ENCODE results near the gene PRAMEF1. TPM values are rescaled to one million over a fixed set of nuclear protein-coding genes. Genes with fewer than 3 reads are reported as not detected.

PRAMEF1 gene
- polyA plus RNA-seq, 3 donors = not detected

DNA sequence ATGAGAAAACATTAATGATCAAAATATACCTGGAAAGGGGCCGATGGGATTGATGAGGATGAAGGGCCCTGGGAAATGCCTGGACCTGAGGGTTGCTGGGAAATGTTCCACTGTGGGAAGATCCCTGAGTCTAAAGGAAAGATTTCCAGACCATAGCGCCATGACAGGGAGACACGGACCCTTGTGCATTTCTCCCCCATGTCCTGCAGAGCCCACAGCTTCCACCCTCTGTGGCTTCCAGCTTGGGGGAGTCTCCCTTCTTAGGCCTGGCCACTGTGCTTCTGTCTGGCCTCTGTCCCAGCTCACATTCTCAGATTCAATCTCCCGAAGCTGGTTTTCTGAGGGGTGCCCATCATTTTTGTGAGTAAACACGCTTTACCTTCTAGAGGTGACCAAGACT, 18.7 kb upstream of the PRAMEF1 start:
- H3K9me3 ChIP-seq (replicated peaks in 1 of 2; ENCODE audit: control insufficient read depth in 1 of 2, insufficient read depth in 1 of 2, low read length in 2 of 2) = no peaks in the 10 kb centered on the region
- H3K4me2 ChIP-seq (replicated peaks; ENCODE audit: extremely low read depth, low read length, poor library complexity, severe bottlenecking) = no peak overlapping the region
- Mint-ChIP-seq H3K4me1 (no peaks in the 10 kb centered on the region), H3K27ac (no peak overlapping the region), H3K4me3 (no peak overlapping the region), H3K36me3 (no peaks in the 10 kb centered on the region), H3K9me3 (peaks cover 0 to 9% (median 2%) of the 10 kb centered on the region in 7 donors), H3K27me3 (ENCODE audit: low read depth in 3 of 3) (peaks cover 2 to 28% (median 4%) of the 10 kb centered on the region in 3 donors)
- DNase-seq = no peak
- no peaks in the 10 kb centered on the region for H3K4me1 ChIP-seq (ENCODE audit: control insufficient read depth in 1 of 2, insufficient read depth in 2 of 2, low read length in 2 of 2)
- WGBS (ENCODE audit: insufficient coverage) = 94% methylated on average over 3 of the region's 5 CpGs
- H3K27ac ChIP-seq (ENCODE audit: low read depth in 1 of 2, low read length in 2 of 2) = no peak overlapping the region
- no peak overlapping the region for H2AFZ ChIP-seq (ENCODE audit: insufficient read depth, low read depth, low read length, poor library complexity, severe bottlenecking)
- H3K27me3 ChIP-seq (ENCODE audit: control insufficient read depth in 2 of 2, insufficient read depth in 2 of 2, low read length in 2 of 2) = no peaks in the 10 kb centered on the region
- no peaks in the 10 kb centered on the region for H4K20me1 ChIP-seq (ENCODE audit: insufficient read depth, low read length)
- no peaks in the 10 kb centered on the region for H3K79me2 ChIP-seq (ENCODE audit: insufficient read depth, low read length)
- no peak overlapping the region for H3K4me3 ChIP-seq (replicated peaks in 1 of 3; ENCODE audit: low read depth in 2 of 3, low read length in 3 of 3)
- TF ChIP-seq, protein P1, sequence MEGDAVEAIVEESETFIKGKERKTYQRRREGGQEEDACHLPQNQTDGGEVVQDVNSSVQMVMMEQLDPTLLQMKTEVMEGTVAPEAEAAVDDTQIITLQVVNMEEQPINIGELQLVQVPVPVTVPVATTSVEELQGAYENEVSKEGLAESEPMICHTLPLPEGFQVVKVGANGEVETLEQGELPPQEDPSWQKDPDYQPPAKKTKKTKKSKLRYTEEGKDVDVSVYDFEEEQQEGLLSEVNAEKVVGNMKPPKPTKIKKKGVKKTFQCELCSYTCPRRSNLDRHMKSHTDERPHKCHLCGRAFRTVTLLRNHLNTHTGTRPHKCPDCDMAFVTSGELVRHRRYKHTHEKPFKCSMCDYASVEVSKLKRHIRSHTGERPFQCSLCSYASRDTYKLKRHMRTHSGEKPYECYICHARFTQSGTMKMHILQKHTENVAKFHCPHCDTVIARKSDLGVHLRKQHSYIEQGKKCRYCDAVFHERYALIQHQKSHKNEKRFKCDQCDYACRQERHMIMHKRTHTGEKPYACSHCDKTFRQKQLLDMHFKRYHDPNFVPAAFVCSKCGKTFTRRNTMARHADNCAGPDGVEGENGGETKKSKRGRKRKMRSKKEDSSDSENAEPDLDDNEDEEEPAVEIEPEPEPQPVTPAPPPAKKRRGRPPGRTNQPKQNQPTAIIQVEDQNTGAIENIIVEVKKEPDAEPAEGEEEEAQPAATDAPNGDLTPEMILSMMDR (IDR thresholded peaks at IDR 0.05) = no peak
- no peak overlapping the region for H3K9ac ChIP-seq (ENCODE audit: insufficient read depth, low read length, poor library complexity, severe bottlenecking)
- intact Hi-C loops (cut with micrococcal nuclease) = no loop called here
- H3K36me3 ChIP-seq (replicated peaks in 1 of 2; ENCODE audit: control insufficient read depth in 1 of 2, insufficient read depth in 2 of 2, low read length in 2 of 2) = no peaks in the 10 kb centered on the region

DNA sequence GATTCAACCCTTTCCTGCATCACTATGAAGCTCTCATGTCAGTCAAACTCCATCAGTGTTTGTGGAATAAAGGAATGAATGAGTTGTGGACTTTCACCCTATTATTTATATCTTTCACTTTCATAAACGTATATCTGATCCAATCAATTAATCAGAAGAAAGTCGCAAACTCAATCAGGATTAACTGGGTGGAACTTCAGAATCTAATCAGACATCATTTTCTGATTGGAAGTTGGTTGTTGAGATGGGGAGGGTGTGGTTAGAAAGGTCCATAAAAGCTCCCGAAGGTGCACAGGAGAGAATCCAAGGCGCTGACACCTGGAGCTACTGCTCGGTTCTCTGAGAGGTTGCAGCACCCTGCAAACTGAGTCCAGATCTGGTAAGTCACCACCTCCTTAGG, 17.8 kb upstream of the PRAMEF1 start, which contains the start of gene PRAMEF12:
PRAMEF12 (plus strand) TSS at position 301 of the 400 bp plus-strand sequence. CDS start 1,130 bp downstream, outside the sequence.
- DNase-seq = no peak
- H3K27me3 Mint-ChIP-seq (ENCODE audit: low read depth in 3 of 3) = peaks cover 2 to 25% (median 5%) of the 10 kb centered on the region in 3 donors
- Histone ChIP-seq H3K4me2 (replicated peaks; ENCODE audit: extremely low read depth, low read length, poor library complexity, severe bottlenecking) (no peak within 1 kb of the TSS), H3K27me3 (ENCODE audit: control insufficient read depth in 2 of 2, insufficient read depth in 2 of 2, low read length in 2 of 2) (no peaks in the 10 kb centered on the region), H3K9me3 (replicated peaks in 1 of 2; ENCODE audit: control insufficient read depth in 1 of 2, insufficient read depth in 1 of 2, low read length in 2 of 2) (no peaks in the 10 kb centered on the region), H3K4me1 (ENCODE audit: control insufficient read depth in 1 of 2, insufficient read depth in 2 of 2, low read length in 2 of 2) (no peaks in the 10 kb centered on the region), H3K9ac (ENCODE audit: insufficient read depth, low read length, poor library complexity, severe bottlenecking) (no peak within 1 kb of the TSS), H3K4me3 (replicated peaks in 1 of 3; ENCODE audit: low read depth in 2 of 3, low read length in 3 of 3) (no peak within 1 kb of the TSS), H3K79me2 (ENCODE audit: insufficient read depth, low read length) (no peaks in the 10 kb centered on the region), H3K27ac (ENCODE audit: low read depth in 1 of 2, low read length in 2 of 2) (no peak within 1 kb of the TSS), H3K36me3 (replicated peaks in 1 of 2; ENCODE audit: control insufficient read depth in 1 of 2, insufficient read depth in 2 of 2, low read length in 2 of 2) (no peaks in the 10 kb centered on the region), H2AFZ (ENCODE audit: insufficient read depth, low read depth, low read length, poor library complexity, severe bottlenecking) (no peak within 1 kb of the TSS), H4K20me1 (ENCODE audit: insufficient read depth, low read length) (no peaks in the 10 kb centered on the region)
- no peaks in the 10 kb centered on the region for H3K4me1 Mint-ChIP-seq
- H3K27ac Mint-ChIP-seq = no peak within 1 kb of the TSS
- 91% methylated on average over 3 of the region's 5 CpGs for WGBS (ENCODE audit: insufficient coverage)
- TF ChIP-seq, protein P1 (IDR thresholded peaks at IDR 0.05) = no peak
- H3K36me3 Mint-ChIP-seq = no peaks in the 10 kb centered on the region
- intact Hi-C loops (cut with micrococcal nuclease) = no loop called here
- no peak within 1 kb of the TSS for H3K4me3 Mint-ChIP-seq
- H3K9me3 Mint-ChIP-seq = peaks cover 0 to 9% (median 2%) of the 10 kb centered on the region in 7 donors
